ENCODE data around the gene ATP11B. TPM values are rescaled to one million over a fixed set of nuclear protein-coding genes. Genes with fewer than 3 reads are reported as not detected.

ATP11B gene
- polyA plus RNA-seq, 2 of the 4 experiments (the other 2 are of a cell fraction), result 10.1 to 17.2 TPM

DNA sequence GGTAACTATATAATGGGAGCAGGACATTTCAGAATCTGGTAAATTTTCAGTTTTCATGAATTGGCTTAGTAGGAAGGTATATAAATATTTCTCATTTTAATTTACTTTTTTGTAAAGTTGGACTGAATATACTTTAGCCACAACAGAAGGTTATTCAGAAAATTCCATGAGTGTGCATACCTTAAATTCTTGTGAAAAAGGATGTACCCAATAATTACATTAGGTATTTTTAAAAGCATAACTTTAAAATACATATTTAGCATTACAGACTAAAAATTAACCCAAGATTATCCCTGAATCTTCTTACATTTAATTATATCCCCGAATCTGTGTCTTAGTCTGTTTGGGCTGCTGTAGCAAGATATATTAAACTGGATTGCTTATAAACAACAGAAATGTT lies 24.9 kb upstream of the ATP11B start:
- TF ChIP-seq CBX8 (IDR thresholded peaks at IDR 0.05), result no peak
- no peak for TF ChIP-seq HOXA7 (CRISPR knock-in tag; IDR thresholded peaks at IDR 0.05)
- no peak for TF ChIP-seq MAFK (IDR thresholded peaks at IDR 0.05; ENCODE audit: partially characterized antibody)
- H3K9me3 ChIP-seq, result no peaks in the 10 kb centered on the region
- no peaks in the 10 kb centered on the region for H3K4me1 ChIP-seq
- no peak overlapping the region for H3K4me2 ChIP-seq
- no peak for ATAC-seq
- no peak for FAIRE-seq
- no peak overlapping the region for H3K27ac ChIP-seq
- POLR2A ChIA-PET, result no interaction called here
- WGBS (ENCODE audit: missing lambda C conversion rate), result 3% methylated on average over 1 of the region's 1 CpG
- no peak overlapping the region for H3K4me3 ChIP-seq
- DNase-seq (ENCODE audit: low read depth in 1 of 2, low spot score in 1 of 2), result no peak
- CTCF ChIA-PET, result no interaction called here

DNA sequence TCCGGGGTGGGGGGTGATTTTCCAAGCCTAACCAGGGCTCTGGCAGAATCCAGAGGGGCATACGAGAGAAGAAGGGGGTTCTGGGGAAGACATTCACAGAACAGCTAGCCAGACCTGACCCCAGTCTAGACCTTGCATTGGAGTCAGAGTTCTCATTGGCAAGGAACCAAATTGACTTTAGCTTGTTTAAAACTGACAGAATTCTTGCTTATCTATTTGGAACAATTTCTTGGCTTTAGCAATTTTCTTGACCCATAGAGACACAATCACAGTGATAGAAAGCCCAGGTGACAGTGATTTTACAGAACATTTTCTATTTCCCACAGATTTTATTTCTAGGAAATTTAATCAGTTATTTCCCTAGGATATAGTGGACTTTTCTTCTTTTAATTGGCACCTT lies 23.6 kb upstream of the ATP11B start:
- H3K4me1 ChIP-seq, result no peaks in the 10 kb centered on the region
- no peaks in the 10 kb centered on the region for H3K9me3 ChIP-seq
- no peak overlapping the region for H3K4me3 ChIP-seq
- 46% methylated on average over 2 of the region's 2 CpGs for WGBS (ENCODE audit: missing lambda C conversion rate)
- FAIRE-seq (no peak), DNase-seq (ENCODE audit: low read depth in 1 of 2, low spot score in 1 of 2) (no peak), ATAC-seq (no peak)
- TF ChIP-seq RCOR1 (IDR thresholded peaks at IDR 0.05; ENCODE audit: low read depth, low read length) (no peak), TFCP2L1 (CRISPR knock-in tag; IDR thresholded peaks at IDR 0.05) (no peak), MAFK (IDR thresholded peaks at IDR 0.05; ENCODE audit: partially characterized antibody) (no peak), ZNF302 (CRISPR knock-in tag; IDR thresholded peaks at IDR 0.05) (no peak)
- TF ChIP-seq, protein P1, sequence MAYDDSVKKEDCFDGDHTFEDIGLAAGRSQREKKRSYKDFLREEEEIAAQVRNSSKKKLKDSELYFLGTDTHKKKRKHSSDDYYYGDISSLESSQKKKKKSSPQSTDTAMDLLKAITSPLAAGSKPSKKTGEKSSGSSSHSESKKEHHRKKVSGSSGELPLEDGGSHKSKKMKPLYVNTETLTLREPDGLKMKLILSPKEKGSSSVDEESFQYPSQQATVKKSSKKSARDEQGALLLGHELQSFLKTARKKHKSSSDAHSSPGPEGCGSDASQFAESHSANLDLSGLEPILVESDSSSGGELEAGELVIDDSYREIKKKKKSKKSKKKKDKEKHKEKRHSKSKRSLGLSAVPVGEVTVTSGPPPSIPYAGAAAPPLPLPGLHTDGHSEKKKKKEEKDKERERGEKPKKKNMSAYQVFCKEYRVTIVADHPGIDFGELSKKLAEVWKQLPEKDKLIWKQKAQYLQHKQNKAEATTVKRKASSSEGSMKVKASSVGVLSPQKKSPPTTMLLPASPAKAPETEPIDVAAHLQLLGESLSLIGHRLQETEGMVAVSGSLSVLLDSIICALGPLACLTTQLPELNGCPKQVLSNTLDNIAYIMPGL (CRISPR knock-in tag; IDR thresholded peaks at IDR 0.05; ENCODE audit: borderline replicate concordance), result no peak
- POLR2A ChIA-PET, result no interaction called here
- no peak overlapping the region for H3K4me2 ChIP-seq
- CTCF ChIA-PET, result interaction anchor here (1.5 kb wide), 1 partner anchor 51 kb away, joined by 3 read pairs; no protein-coding TSS in a partner anchor
- no peak overlapping the region for H3K27ac ChIP-seq

DNA sequence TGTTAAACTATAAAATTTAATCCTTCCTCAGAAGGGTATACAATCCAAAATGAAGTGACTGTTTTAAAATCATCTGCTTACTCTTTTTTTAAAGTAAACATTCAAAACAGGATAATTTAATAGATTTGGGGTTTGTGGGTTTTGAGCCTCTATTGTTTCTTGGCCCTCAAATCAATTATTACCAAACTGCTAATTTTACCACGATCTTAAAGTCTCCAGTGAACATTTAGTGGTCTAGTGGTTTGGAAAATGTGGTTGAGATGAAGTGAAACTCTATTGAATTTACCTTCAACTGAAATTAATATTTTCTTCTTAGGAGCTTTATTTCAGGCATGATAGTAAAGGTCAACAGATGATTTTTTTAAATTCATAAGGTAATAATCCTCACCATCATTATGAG lies 11.2 kb upstream of the ATP11B start:
- no peak for DNase-seq (ENCODE audit: low read depth in 1 of 2, low spot score in 1 of 2)
- ChIA-PET CTCF (interaction anchor here (1.0 to 1.3 kb wide), 3 partner anchors 12 to 68 kb away, joined by 3 to 4 read pairs (median 4); no protein-coding TSS in a partner anchor), POLR2A (no interaction called here)
- WGBS (ENCODE audit: missing lambda C conversion rate), result 67% methylated on average over 1 of the region's 1 CpG
- no peak for ATAC-seq
- Histone ChIP-seq H3K9me3 (no peaks in the 10 kb centered on the region), H3K4me1 (no peaks in the 10 kb centered on the region), H3K4me3 (no peak overlapping the region), H3K27ac (no peak overlapping the region), H3K4me2 (no peak overlapping the region)
- FAIRE-seq, result no peak
- no peak for TF ChIP-seq RARB (CRISPR knock-in tag; IDR thresholded peaks at IDR 0.05)
- TF ChIP-seq ZNF302 (CRISPR knock-in tag; IDR thresholded peaks at IDR 0.05), result no peak
- TF ChIP-seq, protein P2, sequence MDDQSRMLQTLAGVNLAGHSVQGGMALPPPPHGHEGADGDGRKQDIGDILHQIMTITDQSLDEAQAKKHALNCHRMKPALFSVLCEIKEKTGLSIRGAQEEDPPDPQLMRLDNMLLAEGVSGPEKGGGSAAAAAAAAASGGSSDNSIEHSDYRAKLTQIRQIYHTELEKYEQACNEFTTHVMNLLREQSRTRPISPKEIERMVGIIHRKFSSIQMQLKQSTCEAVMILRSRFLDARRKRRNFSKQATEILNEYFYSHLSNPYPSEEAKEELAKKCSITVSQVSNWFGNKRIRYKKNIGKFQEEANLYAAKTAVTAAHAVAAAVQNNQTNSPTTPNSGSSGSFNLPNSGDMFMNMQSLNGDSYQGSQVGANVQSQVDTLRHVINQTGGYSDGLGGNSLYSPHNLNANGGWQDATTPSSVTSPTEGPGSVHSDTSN (IDR thresholded peaks at IDR 0.05), result no peak
- TF ChIP-seq TFCP2L1 (CRISPR knock-in tag; IDR thresholded peaks at IDR 0.05), result no peak
- no peak for TF ChIP-seq JUNB (IDR thresholded peaks at IDR 0.05)
- no peak for TF ChIP-seq MYC (IDR thresholded peaks at IDR 0.05; ENCODE audit: borderline replicate concordance, low read length)
- no peak for TF ChIP-seq FOSL2 (IDR thresholded peaks at IDR 0.05)
- TF ChIP-seq FOSL2 (CRISPR knock-in tag; IDR thresholded peaks at IDR 0.05), result no peak
- no peak for TF ChIP-seq KDM1A (IDR thresholded peaks at IDR 0.05; ENCODE audit: low read depth)
- TF ChIP-seq FOXS1 (CRISPR knock-in tag; IDR thresholded peaks at IDR 0.05), result no peak
- TF ChIP-seq HEYL (CRISPR knock-in tag; IDR thresholded peaks at IDR 0.05), result no peak
- TF ChIP-seq ZC3H11A (IDR thresholded peaks at IDR 0.05), result no peak
- TF ChIP-seq BHLHE40 (IDR thresholded peaks at IDR 0.05; ENCODE audit: low read depth, low read length), result no peak
- TF ChIP-seq CEBPB (IDR thresholded peaks at IDR 0.05), result no peak

DNA sequence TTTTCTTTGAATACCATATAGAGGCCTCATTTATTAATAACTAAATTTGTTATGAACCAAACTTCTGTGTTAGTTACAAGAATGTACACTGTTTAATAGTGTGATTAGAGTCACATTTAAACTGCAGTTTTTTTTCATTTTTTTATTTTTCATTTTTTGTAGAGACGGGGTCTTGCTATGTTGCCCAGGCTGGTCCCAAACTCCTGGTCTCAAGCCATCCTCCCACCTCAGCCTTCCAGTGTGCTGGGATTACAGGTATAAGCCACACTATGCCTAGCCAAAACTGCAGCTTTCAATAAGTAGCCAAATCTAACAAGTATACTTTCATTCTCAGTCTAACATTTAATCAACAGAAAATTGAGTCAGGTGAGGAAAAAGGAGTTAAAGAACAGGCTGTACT lies 10.2 kb upstream of the ATP11B start:
- POLR2A ChIA-PET, result no interaction called here
- Histone ChIP-seq H3K4me3 (no peak overlapping the region), H3K4me2 (no peak overlapping the region), H3K27ac (no peak overlapping the region), H3K4me1 (no peaks in the 10 kb centered on the region), H3K9me3 (no peaks in the 10 kb centered on the region)
- DNase-seq (ENCODE audit: low read depth in 1 of 2, low spot score in 1 of 2) (no peak), FAIRE-seq (no peak), ATAC-seq (no peak)
- 75% methylated on average over 1 of the region's 1 CpG for WGBS (ENCODE audit: missing lambda C conversion rate)
- no peak for TF ChIP-seq FOXS1 (CRISPR knock-in tag; IDR thresholded peaks at IDR 0.05)
- TF ChIP-seq ZC3H11A (IDR thresholded peaks at IDR 0.05), result no peak
- no peak for TF ChIP-seq POLR2A (IDR thresholded peaks at IDR 0.05; ENCODE audit: low read length)
- TF ChIP-seq ZSCAN20 (CRISPR knock-in tag; IDR thresholded peaks at IDR 0.05), result no peak
- TF ChIP-seq, protein P3, sequence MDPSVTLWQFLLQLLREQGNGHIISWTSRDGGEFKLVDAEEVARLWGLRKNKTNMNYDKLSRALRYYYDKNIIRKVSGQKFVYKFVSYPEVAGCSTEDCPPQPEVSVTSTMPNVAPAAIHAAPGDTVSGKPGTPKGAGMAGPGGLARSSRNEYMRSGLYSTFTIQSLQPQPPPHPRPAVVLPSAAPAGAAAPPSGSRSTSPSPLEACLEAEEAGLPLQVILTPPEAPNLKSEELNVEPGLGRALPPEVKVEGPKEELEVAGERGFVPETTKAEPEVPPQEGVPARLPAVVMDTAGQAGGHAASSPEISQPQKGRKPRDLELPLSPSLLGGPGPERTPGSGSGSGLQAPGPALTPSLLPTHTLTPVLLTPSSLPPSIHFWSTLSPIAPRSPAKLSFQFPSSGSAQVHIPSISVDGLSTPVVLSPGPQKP (IDR thresholded peaks at IDR 0.05; ENCODE audit: low read depth, low read length), result no peak
- TF ChIP-seq RFX5 (IDR thresholded peaks at IDR 0.05), result no peak
- TF ChIP-seq FOSB (CRISPR knock-in tag; IDR thresholded peaks at IDR 0.05), result no peak
- TF ChIP-seq, protein P4, sequence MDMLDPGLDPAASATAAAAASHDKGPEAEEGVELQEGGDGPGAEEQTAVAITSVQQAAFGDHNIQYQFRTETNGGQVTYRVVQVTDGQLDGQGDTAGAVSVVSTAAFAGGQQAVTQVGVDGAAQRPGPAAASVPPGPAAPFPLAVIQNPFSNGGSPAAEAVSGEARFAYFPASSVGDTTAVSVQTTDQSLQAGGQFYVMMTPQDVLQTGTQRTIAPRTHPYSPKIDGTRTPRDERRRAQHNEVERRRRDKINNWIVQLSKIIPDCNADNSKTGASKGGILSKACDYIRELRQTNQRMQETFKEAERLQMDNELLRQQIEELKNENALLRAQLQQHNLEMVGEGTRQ (IDR thresholded peaks at IDR 0.05), result no peak
- no peak for TF ChIP-seq SREBF2 (IDR thresholded peaks at IDR 0.05)
- no peak for TF ChIP-seq RARB (CRISPR knock-in tag; IDR thresholded peaks at IDR 0.05)
- TF ChIP-seq, protein P5, sequence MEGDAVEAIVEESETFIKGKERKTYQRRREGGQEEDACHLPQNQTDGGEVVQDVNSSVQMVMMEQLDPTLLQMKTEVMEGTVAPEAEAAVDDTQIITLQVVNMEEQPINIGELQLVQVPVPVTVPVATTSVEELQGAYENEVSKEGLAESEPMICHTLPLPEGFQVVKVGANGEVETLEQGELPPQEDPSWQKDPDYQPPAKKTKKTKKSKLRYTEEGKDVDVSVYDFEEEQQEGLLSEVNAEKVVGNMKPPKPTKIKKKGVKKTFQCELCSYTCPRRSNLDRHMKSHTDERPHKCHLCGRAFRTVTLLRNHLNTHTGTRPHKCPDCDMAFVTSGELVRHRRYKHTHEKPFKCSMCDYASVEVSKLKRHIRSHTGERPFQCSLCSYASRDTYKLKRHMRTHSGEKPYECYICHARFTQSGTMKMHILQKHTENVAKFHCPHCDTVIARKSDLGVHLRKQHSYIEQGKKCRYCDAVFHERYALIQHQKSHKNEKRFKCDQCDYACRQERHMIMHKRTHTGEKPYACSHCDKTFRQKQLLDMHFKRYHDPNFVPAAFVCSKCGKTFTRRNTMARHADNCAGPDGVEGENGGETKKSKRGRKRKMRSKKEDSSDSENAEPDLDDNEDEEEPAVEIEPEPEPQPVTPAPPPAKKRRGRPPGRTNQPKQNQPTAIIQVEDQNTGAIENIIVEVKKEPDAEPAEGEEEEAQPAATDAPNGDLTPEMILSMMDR (IDR thresholded peaks at IDR 0.05), result no peak
- CTCF ChIA-PET, result interaction anchor here (1.1 to 1.3 kb wide), 2 partner anchors 12 to 69 kb away, joined by 4 read pairs; no protein-coding TSS in a partner anchor

Data from A549 (cell line).